22Rv1 (cell line): Measurements from ENCODE around the gene PPY.

Experiments
- ZFX ChIP-seq: fragments of 450-650 bp; IDR thresholded peaks from 2 replicates; pipeline ENCODE4 v1.6.1; 2017; ENCODE audit warnings: antibody characterized with exemption, borderline replicate concordance
- TF ChIP-seq, protein P1 (sequence below): fragments of 450-650 bp; IDR thresholded peaks from 2 replicates; pipeline ENCODE4 v1.5.1; 2017; ENCODE audit warnings: mild to moderate bottlenecking

DNA sequence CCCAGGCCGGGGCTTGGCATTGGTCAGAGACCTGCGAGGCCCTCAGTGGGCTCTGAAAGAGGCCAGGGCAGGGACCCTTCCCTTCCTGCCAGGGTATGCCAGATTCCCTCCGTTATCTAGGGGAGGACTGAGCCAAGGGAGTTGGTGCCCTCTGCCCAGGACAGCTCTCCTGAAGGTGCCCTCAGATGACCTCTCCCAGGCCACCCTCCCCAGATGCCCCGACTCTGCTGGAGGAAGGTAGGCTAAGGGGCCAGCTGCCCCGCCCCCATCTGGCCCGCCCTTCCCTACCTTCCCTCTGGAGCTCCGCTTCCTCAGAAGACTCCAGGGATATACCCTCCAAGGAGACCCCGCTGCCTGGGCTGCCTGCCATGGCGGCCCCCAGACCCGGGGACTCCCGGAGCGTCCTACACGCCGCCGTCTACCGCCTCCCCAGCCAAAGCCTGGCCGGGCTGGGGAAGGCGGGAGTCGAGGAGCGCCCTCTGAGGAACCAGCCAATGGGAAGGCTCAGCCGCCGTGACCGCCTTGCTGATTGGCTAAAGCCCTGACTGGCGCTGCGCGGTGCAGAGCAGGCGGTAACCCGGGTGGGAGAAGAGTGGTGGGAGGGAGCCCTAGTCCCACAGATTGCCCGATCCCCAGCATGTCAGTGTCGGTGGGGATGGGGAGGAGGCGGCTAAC lies 42.0 kb downstream of the PPY start:
- TF ChIP-seq, protein P1, sequence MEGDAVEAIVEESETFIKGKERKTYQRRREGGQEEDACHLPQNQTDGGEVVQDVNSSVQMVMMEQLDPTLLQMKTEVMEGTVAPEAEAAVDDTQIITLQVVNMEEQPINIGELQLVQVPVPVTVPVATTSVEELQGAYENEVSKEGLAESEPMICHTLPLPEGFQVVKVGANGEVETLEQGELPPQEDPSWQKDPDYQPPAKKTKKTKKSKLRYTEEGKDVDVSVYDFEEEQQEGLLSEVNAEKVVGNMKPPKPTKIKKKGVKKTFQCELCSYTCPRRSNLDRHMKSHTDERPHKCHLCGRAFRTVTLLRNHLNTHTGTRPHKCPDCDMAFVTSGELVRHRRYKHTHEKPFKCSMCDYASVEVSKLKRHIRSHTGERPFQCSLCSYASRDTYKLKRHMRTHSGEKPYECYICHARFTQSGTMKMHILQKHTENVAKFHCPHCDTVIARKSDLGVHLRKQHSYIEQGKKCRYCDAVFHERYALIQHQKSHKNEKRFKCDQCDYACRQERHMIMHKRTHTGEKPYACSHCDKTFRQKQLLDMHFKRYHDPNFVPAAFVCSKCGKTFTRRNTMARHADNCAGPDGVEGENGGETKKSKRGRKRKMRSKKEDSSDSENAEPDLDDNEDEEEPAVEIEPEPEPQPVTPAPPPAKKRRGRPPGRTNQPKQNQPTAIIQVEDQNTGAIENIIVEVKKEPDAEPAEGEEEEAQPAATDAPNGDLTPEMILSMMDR: no peak
- TF ChIP-seq ZFX: no peak
